ENCODE measurements around the gene NBDY. TPM values are rescaled to one million over a fixed set of nuclear protein-coding genes. Genes with fewer than 3 reads are reported as not detected.
"Not testable (repeated sequence)": the region's sequence is repeated elsewhere in the genome, so short reads cannot be mapped to it uniquely, and the experiment has no call there.

Gene NBDY
- polyA plus RNA-seq, 2 donors: 9.5 to 20.3 TPM

DNA sequence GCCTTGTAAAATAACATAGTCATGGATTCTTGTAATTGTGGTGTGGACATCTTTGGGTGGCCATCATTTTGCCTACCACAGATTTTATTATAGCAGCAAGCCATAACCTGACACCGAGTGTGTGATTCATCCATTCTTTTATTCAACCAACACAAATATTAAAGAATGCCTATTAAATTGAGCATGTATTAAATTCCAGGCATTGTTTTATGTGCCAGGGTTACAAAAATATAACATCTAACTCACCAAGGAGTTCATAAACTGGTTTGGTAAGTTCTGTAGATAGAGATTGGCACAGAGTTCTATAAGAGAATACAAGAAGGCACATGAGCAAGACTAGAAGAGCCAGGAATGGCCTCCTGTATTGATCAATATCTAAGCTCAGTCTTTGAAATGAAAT lies 18.0 kb downstream of the NBDY start:
- Histone ChIP-seq H3K4me1 (ENCODE audit: control insufficient read depth in 2 of 2, insufficient read depth in 2 of 2, low read length in 1 of 2) (no peaks in the 10 kb centered on the region), H3K9me3 (ENCODE audit: control insufficient read depth in 2 of 2, insufficient read depth in 1 of 2, low read depth in 1 of 2, low read length in 1 of 2) (no peaks in the 10 kb centered on the region), H3K27ac (ENCODE audit: low read depth in 2 of 2, low read length in 1 of 2) (no peak overlapping the region), H3K27me3 (ENCODE audit: control insufficient read depth in 1 of 2, insufficient read depth in 2 of 2, low read length in 2 of 2) (no peaks in the 10 kb centered on the region), H3K4me3 (ENCODE audit: low read depth in 1 of 2, low read length in 2 of 2) (no peak overlapping the region), H3K36me3 (ENCODE audit: control insufficient read depth in 2 of 2, insufficient read depth in 2 of 2, low read length in 1 of 2) (no peaks in the 10 kb centered on the region)
- WGBS, 2 donors: 44 to 63% methylated on average over 1 of the region's 1 CpG

DNA sequence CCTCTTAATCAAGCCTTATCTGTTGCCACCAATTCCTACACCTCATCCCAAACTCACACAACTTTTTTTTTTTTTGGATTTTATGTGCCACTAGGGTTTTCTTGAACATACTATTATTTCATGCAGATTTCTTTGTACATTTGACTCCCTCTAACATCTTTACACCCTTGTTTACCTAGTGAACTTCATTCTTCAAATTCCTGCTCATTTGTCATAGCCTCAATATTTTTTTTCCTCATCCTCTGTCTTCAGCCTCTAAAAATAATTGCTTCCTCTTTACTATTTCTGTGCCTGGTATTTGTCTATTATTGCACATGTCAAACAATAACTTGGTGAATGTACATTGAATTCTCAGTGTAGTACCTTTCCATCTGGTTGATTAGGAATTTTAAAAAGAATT lies 22.0 kb downstream of the NBDY start:
- Histone ChIP-seq H3K27me3 (ENCODE audit: control insufficient read depth in 1 of 2, insufficient read depth in 2 of 2, low read length in 2 of 2) (no peaks in the 10 kb centered on the region), H3K27ac (ENCODE audit: low read depth in 2 of 2, low read length in 1 of 2) (no peak overlapping the region), H3K9me3 (ENCODE audit: control insufficient read depth in 2 of 2, insufficient read depth in 1 of 2, low read depth in 1 of 2, low read length in 1 of 2) (no peaks in the 10 kb centered on the region), H3K36me3 (ENCODE audit: control insufficient read depth in 2 of 2, insufficient read depth in 2 of 2, low read length in 1 of 2) (no peaks in the 10 kb centered on the region), H3K4me1 (ENCODE audit: control insufficient read depth in 2 of 2, insufficient read depth in 2 of 2, low read length in 1 of 2) (no peaks in the 10 kb centered on the region), H3K4me3 (ENCODE audit: low read depth in 1 of 2, low read length in 2 of 2) (no peak overlapping the region)

DNA sequence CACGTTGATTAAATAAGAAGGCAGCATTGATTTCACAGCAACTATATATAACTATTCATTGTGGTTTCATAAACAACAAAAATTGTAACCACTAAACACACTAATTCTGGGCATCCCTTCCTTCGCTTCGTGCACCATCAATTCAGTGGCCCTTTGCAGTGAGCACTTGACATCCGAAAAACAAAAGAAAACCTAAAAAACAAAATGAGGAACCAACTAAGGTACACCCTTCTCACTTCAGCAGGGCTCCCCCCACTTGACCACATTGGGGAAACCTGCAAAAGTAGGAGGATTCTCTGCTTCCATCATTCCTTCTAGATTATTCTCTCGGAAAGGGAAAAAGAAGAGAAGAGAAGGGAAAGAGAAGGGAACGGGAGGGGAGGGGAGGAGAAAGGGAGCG lies 28.3 kb downstream of the NBDY start:
- Histone ChIP-seq H3K27me3 (ENCODE audit: control insufficient read depth in 1 of 2, insufficient read depth in 2 of 2, low read length in 2 of 2) (no peaks in the 10 kb centered on the region), H3K4me3 (ENCODE audit: low read depth in 1 of 2, low read length in 2 of 2) (no peak overlapping the region), H3K36me3 (ENCODE audit: control insufficient read depth in 2 of 2, insufficient read depth in 2 of 2, low read length in 1 of 2) (no peaks in the 10 kb centered on the region), H3K4me1 (ENCODE audit: control insufficient read depth in 2 of 2, insufficient read depth in 2 of 2, low read length in 1 of 2) (no peaks in the 10 kb centered on the region), H3K9me3 (ENCODE audit: control insufficient read depth in 2 of 2, insufficient read depth in 1 of 2, low read depth in 1 of 2, low read length in 1 of 2) (no peaks in the 10 kb centered on the region), H3K27ac (ENCODE audit: low read depth in 2 of 2, low read length in 1 of 2) (no peak overlapping the region)
- WGBS, 2 donors: 85 to 95% methylated on average over 7 of the region's 7 CpGs

DNA sequence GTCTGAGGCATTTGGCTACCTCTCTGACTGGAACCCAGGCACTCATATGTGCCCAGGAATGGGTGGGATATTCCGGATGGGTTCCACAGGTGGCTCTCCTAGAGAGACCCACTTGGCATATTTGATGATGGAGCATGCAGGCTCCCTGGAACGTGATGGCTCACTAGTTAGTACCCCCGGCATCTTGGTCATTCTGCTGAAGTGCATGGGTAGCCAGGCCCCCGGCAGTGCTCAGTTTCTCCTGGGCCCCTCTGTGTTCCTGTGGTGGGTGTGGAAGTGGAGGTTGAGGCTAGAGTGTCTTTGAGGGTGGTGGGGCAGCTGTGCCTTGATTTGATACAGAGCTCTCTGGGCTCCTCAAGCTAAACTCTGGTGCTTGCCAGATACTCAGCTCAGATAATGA lies 29.4 kb downstream of the NBDY start:
- Histone ChIP-seq H3K4me3 (ENCODE audit: low read depth in 1 of 2, low read length in 2 of 2) (no peak overlapping the region), H3K9me3 (ENCODE audit: control insufficient read depth in 2 of 2, insufficient read depth in 1 of 2, low read depth in 1 of 2, low read length in 1 of 2) (no peaks in the 10 kb centered on the region), H3K27ac (ENCODE audit: low read depth in 2 of 2, low read length in 1 of 2) (no peak overlapping the region), H3K27me3 (ENCODE audit: control insufficient read depth in 1 of 2, insufficient read depth in 2 of 2, low read length in 2 of 2) (no peaks in the 10 kb centered on the region), H3K4me1 (ENCODE audit: control insufficient read depth in 2 of 2, insufficient read depth in 2 of 2, low read length in 1 of 2) (no peaks in the 10 kb centered on the region), H3K36me3 (ENCODE audit: control insufficient read depth in 2 of 2, insufficient read depth in 2 of 2, low read length in 1 of 2) (no peaks in the 10 kb centered on the region)
- WGBS, 2 donors: 80 to 92% methylated on average over 4 of the region's 4 CpGs

DNA sequence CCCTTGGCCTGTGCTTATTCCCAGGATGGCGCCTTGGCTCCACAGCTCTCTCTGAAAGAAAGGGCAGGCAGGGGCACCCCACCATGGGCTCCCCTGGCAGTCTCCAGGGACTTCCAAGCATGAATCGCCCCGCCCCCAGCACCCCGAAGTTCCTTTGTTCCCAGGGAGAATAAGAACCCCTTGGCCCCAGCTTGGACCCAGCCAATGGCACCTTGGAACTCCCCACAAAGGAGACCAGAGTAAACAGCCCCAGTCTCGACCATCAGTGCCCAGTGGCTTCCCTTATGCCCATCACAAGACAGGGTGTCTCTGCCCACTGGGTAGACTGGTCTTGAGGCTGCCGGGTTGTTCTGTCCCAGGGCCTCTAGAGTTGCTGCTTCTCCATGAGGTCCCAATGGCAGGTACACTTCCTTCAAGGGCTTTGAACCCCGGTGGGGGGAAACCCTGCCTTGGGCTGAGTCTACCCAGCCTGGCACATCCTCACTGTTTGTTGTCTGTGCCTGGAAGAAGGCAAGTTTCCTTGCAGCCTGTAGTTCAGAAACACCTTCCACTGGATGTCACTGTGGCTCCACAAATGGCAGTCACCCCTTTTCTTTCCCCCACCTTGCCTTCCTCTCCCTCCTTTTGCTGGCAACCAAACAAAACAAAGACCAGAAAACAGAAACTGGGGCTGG lies 30.8 kb downstream of the NBDY start:
- no peak overlapping the region for H3K4me3 ChIP-seq (ENCODE audit: low read depth in 1 of 2, low read length in 2 of 2)
- H3K27ac ChIP-seq (ENCODE audit: low read depth in 2 of 2, low read length in 1 of 2): no peak overlapping the region
- H3K4me1 ChIP-seq (ENCODE audit: control insufficient read depth in 2 of 2, insufficient read depth in 2 of 2, low read length in 1 of 2): no peaks in the 10 kb centered on the region
- no peaks in the 10 kb centered on the region for H3K27me3 ChIP-seq (ENCODE audit: control insufficient read depth in 1 of 2, insufficient read depth in 2 of 2, low read length in 2 of 2)
- H3K36me3 ChIP-seq (ENCODE audit: control insufficient read depth in 2 of 2, insufficient read depth in 2 of 2, low read length in 1 of 2): no peaks in the 10 kb centered on the region
- WGBS, 2 donors: 74 to 93% methylated on average over 7 of the region's 7 CpGs
- no peaks in the 10 kb centered on the region for H3K9me3 ChIP-seq (ENCODE audit: control insufficient read depth in 2 of 2, insufficient read depth in 1 of 2, low read depth in 1 of 2, low read length in 1 of 2)

DNA sequence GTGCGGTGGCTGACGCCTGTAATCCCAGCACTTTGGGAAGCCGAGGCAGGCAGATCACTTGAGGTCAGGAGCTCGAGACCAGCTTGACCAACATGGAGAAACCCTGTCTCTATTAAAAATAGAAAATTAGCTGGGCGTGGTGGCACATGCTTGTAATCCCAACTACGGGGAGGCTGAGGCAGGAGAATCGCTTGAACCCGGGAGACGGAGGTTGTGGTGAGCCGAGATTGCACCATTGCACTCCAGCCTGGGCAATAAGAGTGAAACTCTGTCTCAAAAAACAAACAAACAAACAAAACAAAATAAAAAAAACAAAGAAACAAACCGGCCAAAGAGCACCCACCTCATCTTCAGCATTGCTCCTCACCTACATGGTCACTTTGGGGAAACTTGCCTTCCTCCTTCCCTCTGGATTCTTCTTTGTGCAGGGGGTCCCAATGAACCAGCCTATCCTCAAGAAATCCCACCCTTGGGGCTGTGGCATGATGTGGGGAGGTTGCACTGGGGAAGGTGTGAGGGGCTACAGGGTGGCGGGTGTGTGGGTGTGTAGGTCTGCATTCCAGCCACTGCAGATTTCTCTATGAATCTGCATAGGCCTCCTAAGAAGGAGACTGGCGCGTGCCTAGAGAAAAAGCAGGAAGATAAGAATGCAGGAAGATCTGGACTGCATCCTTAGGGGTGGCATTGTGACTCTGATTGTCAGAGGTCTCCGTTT lies 31.5 kb downstream of the NBDY start:
- H3K4me1 ChIP-seq (ENCODE audit: control insufficient read depth in 2 of 2, insufficient read depth in 2 of 2, low read length in 1 of 2); H3K27ac ChIP-seq (ENCODE audit: low read depth in 2 of 2, low read length in 1 of 2); H3K9me3 ChIP-seq (ENCODE audit: control insufficient read depth in 2 of 2, insufficient read depth in 1 of 2, low read depth in 1 of 2, low read length in 1 of 2); H3K27me3 ChIP-seq (ENCODE audit: control insufficient read depth in 1 of 2, insufficient read depth in 2 of 2, low read length in 2 of 2); H3K4me3 ChIP-seq (ENCODE audit: low read depth in 1 of 2, low read length in 2 of 2); H3K36me3 ChIP-seq (ENCODE audit: control insufficient read depth in 2 of 2, insufficient read depth in 2 of 2, low read length in 1 of 2): not testable (repeated sequence)
- 78 to 91% methylated on average over 15 of the region's 15 CpGs for WGBS, 2 donors

DNA sequence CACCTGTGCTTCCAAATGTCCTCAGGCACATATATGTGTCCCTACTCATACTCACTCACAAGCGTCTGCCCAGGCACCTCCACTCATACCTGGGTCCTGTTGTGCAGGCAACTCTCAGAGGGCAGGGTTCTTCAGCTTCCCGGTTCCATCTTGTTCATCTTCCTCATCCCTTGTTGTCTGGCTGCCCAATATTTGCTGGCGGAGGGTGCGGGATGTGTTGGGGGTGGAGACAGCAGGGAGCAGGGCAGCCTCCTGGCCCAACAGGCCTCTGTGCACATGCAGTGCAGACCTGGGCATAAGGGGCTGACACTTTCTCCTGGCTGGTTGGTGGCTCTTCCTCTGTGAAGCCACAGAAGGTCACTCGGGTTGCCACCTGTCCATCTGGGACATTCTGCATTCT lies 32.1 kb downstream of the NBDY start:
- Histone ChIP-seq H3K4me3 (ENCODE audit: low read depth in 1 of 2, low read length in 2 of 2) (no peak overlapping the region), H3K27me3 (ENCODE audit: control insufficient read depth in 1 of 2, insufficient read depth in 2 of 2, low read length in 2 of 2) (no peaks in the 10 kb centered on the region), H3K9me3 (ENCODE audit: control insufficient read depth in 2 of 2, insufficient read depth in 1 of 2, low read depth in 1 of 2, low read length in 1 of 2) (no peaks in the 10 kb centered on the region), H3K36me3 (ENCODE audit: control insufficient read depth in 2 of 2, insufficient read depth in 2 of 2, low read length in 1 of 2) (no peaks in the 10 kb centered on the region), H3K4me1 (ENCODE audit: control insufficient read depth in 2 of 2, insufficient read depth in 2 of 2, low read length in 1 of 2) (no peaks in the 10 kb centered on the region), H3K27ac (ENCODE audit: low read depth in 2 of 2, low read length in 1 of 2) (no peak overlapping the region)
- 67 to 68% methylated on average over 5 of the region's 5 CpGs for WGBS, 2 donors

DNA sequence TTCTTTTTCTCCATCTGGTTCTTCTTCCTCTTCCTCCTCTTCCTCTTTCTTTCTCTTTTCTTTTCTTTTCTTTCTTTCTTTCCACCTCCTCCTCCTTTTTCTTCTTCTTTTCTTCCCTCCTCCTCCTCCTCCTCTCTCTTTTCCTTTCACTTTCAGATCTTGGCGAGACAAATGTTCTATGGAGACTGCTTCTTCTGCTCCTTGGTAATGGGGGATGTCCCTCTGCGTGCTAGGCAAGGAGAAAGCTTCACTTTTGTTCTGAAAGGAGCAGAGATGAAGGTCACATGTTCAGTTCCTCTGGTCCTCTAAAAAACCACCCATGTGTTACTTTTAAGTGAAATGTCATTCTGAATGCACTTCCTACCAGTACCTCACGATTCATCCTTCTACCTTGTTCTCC lies 33.2 kb downstream of the NBDY start:
- Histone ChIP-seq H3K27ac (ENCODE audit: low read depth in 2 of 2, low read length in 1 of 2) (no peak overlapping the region), H3K4me3 (ENCODE audit: low read depth in 1 of 2, low read length in 2 of 2) (no peak overlapping the region), H3K36me3 (ENCODE audit: control insufficient read depth in 2 of 2, insufficient read depth in 2 of 2, low read length in 1 of 2) (no peaks in the 10 kb centered on the region), H3K9me3 (ENCODE audit: control insufficient read depth in 2 of 2, insufficient read depth in 1 of 2, low read depth in 1 of 2, low read length in 1 of 2) (no peaks in the 10 kb centered on the region), H3K4me1 (ENCODE audit: control insufficient read depth in 2 of 2, insufficient read depth in 2 of 2, low read length in 1 of 2) (no peaks in the 10 kb centered on the region), H3K27me3 (ENCODE audit: control insufficient read depth in 1 of 2, insufficient read depth in 2 of 2, low read length in 2 of 2) (no peaks in the 10 kb centered on the region)
- 61 to 67% methylated on average over 3 of the region's 3 CpGs for WGBS, 2 donors

DNA sequence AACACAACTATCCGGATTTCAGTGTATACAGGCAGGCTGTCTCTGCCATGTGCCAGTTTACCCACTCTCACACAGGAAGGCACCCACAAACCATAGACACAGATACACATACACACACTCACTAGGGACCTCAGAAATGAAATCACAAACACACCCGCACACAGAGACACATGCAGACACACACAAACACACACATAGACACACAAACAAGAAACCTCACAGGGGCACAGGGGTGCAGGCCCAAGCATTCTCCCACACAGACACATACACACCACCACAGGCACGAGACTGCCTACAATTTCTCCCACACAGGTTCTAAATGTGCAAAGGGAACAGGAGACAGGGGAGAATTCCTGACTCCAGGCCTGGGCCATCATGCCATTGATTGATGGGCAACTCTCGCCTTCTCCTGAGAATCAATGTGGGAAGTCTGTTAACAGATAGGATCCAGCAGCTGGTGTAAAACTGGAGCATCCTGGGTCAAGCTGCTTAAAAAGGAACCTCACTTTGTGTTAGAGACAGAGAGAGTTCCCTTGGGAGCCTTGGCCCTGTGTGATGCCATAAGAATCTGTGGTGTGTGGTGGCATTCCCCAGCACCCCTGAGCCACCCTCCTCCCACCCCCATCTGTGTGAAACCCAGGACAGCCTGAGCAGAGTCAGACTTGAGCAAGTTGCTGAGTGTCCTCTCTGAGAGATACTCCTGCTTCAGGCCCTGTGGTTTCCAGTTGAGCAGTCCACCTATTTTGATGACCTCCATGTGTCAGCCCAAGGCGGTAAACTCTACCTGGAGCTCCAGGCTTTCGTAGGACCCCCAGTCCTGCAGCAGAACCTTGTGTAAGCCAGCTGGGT lies 33.9 kb downstream of the NBDY start:
- Histone ChIP-seq H3K4me3 (ENCODE audit: low read depth in 1 of 2, low read length in 2 of 2) (no peak overlapping the region), H3K9me3 (ENCODE audit: control insufficient read depth in 2 of 2, insufficient read depth in 1 of 2, low read depth in 1 of 2, low read length in 1 of 2) (no peaks in the 10 kb centered on the region), H3K36me3 (ENCODE audit: control insufficient read depth in 2 of 2, insufficient read depth in 2 of 2, low read length in 1 of 2) (no peaks in the 10 kb centered on the region), H3K4me1 (ENCODE audit: control insufficient read depth in 2 of 2, insufficient read depth in 2 of 2, low read length in 1 of 2) (no peaks in the 10 kb centered on the region), H3K27me3 (ENCODE audit: control insufficient read depth in 1 of 2, insufficient read depth in 2 of 2, low read length in 2 of 2) (no peaks in the 10 kb centered on the region), H3K27ac (ENCODE audit: low read depth in 2 of 2, low read length in 1 of 2) (no peak overlapping the region)
- 75 to 79% methylated on average over 6 of the region's 6 CpGs for WGBS, 2 donors

Measured in esophagus (tissue), 2 donors.